Panc1 (cell line): Measurements from ENCODE around the gene SRPX2.

Experiments used
- POLR2AphosphoS5 ChIP-seq: IDR thresholded peaks from 2 replicates; pipeline ENCODE4 v1.6.1; 2012; ENCODE audit warnings: mild to moderate bottlenecking, low read depth, low read length, moderate library complexity
- TCF7L2 ChIP-seq: IDR thresholded peaks from 2 replicates; pipeline ENCODE4 v1.6.1; 2011; ENCODE audit warnings: mild to moderate bottlenecking, low read depth, low read length, inconsistent platforms
- TF ChIP-seq, protein P1 (sequence below): fragments of 450-650 bp; IDR thresholded peaks from 2 replicates; pipeline ENCODE4 v1.5.1; 2017; ENCODE audit warnings: mild to moderate bottlenecking

DNA sequence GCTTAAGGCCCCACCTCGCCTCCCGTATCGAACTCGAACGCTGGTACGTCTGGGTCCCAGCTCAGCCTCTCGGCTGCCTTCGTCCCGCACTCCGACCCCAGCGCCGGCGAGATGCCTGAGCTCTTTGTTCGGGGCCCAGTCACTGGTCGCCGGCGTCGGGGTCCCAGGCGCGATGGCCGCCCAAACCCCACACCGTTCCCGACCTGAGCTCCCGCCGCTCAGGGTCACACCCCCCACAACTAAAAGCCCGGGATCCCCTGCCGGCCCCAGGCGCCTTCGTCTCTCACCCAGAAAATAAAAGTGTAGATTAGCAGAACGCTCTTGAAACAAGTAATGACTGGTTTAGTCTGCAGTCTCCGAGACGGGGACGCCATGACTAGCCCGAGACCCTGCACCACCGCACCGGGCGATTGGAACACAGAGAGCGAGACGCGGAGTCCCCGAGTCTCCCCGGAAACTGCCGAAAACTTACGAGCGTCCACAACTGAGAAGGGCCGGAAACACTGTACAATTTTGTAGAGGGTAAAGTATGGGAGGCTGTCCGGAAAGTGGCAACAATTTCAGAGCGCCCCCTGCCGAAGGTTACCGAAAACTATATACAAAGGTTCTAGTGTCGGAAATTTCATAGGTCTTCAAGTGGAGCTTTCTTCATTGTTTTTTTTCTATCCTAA lies 7.5 kb upstream of the SRPX2 start, which contains the start of gene TSPAN6:
- TF ChIP-seq POLR2AphosphoS5 = no peak
- TF ChIP-seq TCF7L2 = no peak
- TF ChIP-seq, protein P1, sequence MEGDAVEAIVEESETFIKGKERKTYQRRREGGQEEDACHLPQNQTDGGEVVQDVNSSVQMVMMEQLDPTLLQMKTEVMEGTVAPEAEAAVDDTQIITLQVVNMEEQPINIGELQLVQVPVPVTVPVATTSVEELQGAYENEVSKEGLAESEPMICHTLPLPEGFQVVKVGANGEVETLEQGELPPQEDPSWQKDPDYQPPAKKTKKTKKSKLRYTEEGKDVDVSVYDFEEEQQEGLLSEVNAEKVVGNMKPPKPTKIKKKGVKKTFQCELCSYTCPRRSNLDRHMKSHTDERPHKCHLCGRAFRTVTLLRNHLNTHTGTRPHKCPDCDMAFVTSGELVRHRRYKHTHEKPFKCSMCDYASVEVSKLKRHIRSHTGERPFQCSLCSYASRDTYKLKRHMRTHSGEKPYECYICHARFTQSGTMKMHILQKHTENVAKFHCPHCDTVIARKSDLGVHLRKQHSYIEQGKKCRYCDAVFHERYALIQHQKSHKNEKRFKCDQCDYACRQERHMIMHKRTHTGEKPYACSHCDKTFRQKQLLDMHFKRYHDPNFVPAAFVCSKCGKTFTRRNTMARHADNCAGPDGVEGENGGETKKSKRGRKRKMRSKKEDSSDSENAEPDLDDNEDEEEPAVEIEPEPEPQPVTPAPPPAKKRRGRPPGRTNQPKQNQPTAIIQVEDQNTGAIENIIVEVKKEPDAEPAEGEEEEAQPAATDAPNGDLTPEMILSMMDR = peak; percentile 84
